Stimulated activated CD8-positive, alpha-beta memory T cell treated with anti-CD3 and anti-CD28 coated beads, Interleukin-7, amount 100 ng/mL, for 48 hours (primary cell): ENCODE results near the gene HS6ST2.

ENCODE experiments used
- DNase-seq, 2 donors: peaks; one replicate each; pipeline ENCODE4 v3.0.0-alpha.2; 2020; ENCODE audit warnings: low read depth in 1 of 2; ENCODE audit errors: extremely low read depth in 1 of 2

HS6ST2 gene

DNA sequence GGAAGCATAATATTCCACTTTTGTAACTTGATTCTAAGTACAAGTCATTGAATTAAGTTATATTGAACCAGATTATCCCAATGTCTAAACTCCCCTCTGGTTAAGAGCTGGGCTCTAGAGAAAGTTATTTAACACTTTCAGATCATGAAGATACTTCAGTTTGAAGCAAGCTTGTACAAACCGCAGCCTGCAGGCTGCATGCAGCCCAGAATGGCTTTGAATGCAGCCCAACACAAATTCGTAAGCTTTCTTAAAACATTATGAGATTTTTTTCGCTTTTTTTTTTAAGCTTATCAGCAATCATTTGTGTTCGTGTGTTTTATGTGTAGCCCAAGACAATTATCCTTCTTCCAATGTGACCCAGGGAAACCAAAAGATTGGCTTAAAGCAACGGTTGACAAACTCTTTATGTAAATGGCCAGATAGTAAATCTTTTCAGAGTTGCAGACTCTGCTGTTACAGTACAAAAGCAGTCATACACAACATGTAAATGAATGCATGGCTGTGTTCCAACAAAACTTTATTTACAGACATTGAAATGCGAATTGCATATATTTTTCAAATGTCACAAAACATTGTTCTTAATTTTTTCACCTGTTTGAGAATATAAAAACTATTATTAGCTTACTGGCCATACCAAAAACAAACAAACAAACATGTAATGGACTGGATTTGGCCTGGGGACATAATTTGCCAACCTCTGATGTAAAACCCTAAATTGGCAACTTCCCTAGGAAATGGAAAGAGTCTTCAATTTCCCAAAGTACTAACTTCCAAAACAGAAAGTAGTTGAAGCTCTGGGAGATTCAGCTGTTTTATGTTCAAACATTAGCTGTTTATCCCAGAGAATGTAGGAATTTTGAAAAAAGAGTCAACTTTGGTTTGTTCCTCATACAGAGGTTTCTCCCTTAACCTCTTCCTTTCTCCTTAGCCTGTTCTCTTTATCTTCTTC is 268.5 kb downstream of the HS6ST2 start:
- no peak for DNase-seq

DNA sequence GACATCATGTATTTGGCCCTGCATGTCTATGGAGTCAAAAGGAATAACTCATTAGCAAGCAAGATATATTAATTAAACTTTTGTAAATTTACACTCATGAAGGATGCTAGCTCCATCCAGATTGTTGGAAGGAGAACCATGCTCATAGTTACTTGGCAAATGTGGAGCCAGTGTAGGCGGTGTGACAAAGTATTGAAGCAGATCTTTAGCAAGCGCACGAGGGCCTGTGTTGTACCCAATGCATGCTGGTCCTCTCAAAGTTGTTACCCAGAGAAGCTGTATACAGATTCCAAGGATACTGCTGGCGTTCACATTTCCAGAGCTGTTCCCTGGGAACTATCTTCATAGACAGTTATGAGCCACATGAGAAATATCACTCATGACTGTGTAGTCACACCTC is 273.2 kb downstream of the HS6ST2 start:
- no peak for DNase-seq

GRCh38 chrX:132677233-132677716 is 281.2 kb downstream of the HS6ST2 start:
- DNase-seq, result no peak

- DNase-seq, result no peak
These were observed 281.8 kb downstream of the HS6ST2 start for GRCh38 chrX:132676561-132677186.

DNA sequence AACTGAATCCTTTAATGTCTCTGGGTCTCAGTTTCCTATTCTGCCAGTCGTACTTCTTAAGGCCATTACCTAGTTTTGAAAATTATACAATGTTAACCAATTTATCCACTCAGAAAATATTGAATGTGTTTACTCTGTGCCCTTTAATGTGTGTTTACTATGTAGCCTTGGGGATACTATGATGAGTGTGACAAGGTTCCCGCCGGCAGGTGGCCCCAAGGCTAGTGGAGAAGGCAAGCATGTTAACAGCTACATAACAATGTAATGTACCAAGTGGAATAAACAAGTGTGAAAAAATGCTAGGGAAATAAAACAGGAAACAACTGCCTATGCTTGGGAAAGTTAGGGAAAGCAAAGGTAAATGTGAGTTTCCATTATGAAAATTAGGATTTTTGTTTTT is 282.3 kb downstream of the HS6ST2 start:
- DNase-seq, result no peak

DNA sequence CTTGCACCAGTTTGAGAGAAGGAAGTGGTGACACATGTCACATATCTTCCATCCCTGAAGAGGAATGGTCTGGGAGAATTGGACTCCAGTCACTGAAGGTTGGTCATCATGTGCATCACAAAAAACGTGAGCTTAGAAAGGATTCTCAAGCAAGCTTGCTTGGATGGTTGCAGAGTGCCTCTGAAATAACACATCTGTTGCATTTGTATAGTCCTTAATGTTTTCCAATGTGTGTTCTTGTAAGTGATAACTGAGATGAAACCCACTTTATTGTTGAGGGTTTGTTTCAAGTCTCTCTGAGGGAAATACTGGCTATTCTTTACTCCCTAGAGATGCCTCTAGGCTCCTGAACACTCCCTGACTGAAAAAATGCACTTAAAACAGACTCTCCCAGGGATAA is 285.1 kb downstream of the HS6ST2 start:
- DNase-seq, result no peak

DNA sequence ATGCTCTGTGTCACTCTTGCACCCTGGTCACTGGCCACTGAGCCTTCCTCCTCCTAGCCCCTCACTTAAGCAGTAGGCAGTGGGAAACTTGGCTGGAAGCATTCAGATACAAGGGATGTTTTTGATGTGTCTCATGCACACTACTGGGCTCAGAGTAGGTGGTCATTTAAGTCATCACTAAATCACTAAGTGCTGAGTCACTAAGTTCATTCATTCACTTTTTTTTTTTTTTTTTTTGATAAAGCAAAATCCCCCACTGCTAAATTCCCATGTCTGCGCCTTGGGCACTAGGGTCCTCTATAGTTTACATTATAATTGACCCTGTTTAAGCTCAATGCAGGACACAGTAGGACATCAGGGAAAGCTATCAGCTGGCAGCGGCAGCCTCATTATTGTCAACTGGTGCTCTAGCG is 287.2 kb downstream of the HS6ST2 start:
- no peak for DNase-seq

DNA sequence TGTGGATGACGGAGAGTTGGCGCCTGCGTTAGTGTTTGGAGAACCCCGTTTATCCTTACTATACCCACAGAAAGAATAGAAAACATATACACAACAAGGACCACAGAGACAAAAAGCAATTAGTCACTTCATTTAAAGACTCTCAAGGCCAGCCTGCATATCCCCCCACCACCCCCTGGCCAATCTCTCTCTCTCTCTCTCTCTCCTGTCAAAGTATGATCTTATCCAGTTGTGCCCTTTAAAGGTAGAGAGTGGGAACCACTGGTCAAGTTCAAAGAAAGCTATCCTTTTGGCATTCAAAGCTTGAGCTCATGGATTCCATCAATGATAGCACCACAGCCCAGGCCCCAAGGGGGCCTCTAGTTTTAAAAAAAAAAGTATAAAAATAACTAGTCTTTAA is 289.3 kb downstream of the HS6ST2 start:
- DNase-seq, result no peak

DNA sequence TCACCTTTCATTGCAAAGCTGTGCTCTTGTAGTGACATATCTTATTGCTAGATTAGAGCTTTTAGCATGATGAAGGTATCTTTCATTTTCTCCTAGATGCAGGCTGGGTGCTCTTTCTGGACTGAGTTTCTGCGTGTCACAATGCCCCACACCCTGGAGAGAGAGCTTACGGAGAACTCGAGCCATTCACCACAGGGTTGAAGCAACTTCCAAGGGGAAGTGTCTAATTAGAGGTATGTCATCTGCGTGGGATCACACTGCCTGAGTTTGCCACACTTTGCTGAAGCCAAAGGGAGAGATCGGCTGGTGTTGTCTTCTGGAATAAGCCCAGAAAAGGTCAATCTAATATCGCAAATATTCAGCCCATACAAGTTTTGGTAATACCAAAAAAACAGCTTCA is 290.3 kb downstream of the HS6ST2 start:
- no peak for DNase-seq

DNA sequence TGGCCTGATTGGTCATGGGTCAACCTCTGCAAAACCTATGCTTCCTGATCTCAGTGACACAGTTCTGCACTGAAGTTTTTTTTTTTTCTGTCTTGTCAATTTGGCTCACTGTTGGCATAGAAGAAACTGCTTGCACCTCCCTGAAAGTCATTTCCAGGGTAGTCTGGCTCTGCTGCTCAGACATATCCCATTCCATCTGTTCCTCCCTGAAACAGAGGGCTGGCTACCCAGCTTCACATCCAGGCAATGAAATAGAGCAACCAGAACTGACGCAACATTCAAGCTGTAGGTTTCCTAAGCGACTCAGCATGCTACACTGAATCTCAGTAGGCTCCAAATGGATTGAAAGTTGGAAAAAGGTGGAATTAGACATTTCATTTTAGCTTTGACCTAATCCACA is 292.8 kb downstream of the HS6ST2 start:
- DNase-seq, result no peak

DNA sequence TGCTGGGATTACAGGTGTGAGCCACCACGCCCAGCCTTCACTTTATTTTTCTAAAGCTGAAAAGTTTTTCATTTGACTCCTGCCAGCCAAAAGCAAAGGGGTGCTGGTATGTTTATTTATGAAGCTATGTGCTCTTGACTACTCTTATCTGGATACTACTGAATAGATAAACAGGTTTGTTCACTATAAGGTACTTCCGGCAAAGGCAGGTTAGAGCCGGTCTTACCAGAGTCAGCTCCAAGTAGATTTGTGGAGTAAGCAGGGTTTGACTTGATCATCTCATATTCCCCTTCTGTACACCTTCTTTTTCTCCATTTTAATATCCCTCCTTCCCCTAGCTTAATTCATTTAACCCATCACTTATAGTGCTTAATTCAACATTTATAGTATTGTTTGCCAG is 294.2 kb downstream of the HS6ST2 start:
- DNase-seq, result no peak

DNA sequence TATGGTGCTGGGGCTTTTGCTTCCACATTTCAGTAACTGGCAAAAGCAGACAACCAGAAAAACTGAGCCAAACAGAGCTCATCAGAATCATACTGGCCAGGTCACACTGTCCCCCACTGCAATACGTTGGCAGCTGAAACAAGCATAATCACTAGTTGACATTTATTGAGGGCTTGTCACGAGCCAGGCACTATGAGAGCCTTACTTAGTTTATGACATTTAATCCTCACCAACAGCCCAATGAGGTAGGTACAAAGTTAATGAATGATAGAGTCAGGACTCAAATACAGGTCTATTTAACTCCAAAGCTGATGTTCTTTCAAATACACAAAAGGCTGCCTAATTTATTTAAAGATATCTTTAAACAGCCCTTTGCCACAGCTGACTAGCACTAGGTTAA is 295.6 kb downstream of the HS6ST2 start:
- no peak for DNase-seq

DNA sequence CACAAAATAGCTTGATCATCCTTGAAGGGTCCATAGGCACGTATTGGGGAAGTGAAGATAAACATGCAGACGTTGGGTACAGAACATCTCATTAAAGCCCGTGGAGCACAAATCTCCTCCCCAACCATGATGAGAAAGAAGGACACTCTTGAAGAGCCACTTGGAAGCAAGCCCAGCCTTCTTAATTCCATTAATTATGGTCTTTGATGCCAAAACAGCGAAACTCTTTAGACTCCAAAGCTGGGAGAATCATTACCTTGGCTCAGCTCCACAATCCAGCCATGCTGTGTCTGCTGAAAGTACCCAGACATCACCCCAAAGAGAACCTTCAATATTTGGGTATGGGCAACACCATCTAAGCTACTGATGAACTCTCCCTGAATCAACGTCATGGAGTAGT is 300.6 kb downstream of the HS6ST2 start:
- DNase-seq, result no peak

DNA sequence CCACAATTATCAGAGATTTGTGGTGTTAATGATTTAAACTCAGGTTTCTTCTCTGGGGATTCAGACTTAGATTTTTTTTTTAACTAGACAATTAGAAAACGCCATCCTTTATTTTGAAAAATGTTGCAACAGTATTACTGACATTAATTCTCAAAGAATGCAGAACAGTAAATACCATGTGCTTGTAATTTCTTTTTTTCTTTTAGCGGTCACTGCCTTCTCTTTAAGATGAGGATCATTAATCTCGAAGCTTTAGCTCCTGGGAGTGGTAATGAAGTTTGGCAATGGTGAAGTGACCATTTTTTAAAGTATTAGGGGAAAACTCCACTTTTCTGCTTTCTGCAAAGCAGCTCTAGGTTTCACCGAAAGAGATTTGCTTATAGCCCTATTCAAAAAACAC is 305.6 kb downstream of the HS6ST2 start:
- DNase-seq, result no peak

- no peak for DNase-seq
These were observed 306.9 kb downstream of the HS6ST2 start for GRCh38 chrX:132651421-132652086.

- no peak for DNase-seq
These were observed 309.5 kb downstream of the HS6ST2 start for GRCh38 chrX:132648895-132649294.

DNA sequence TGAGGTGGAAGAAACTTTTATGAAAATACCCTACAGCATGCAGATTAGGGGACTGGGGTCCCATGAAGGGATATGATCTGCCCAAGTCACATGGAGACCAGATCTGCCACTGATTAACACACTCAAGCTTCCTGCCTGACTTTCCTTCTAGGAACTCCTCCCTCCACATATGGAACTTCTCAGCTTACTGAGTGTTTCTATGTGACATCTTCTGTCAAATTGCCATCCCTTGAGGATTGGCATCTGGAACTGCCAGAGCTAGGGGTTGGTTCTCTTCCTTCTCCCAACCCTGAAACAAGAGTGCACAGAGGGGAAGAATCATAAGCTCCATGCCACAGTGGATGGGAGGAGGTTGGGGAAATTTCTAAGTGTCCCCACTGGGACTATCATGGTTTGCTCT is 319.0 kb downstream of the HS6ST2 start:
- DNase-seq, result no peak

- no peak for DNase-seq
These were observed 320.1 kb downstream of the HS6ST2 start for GRCh38 chrX:132638313-132638712.

- DNase-seq, result no peak
These were observed 322.3 kb downstream of the HS6ST2 start for GRCh38 chrX:132636080-132636479.

GRCh38 chrX:132634521-132634920 is 323.9 kb downstream of the HS6ST2 start:
- DNase-seq, result no peak

GRCh38 chrX:132631579-132632232 is 326.7 kb downstream of the HS6ST2 start:
- no peak for DNase-seq
